ENCODE results near the gene MCU.
"Not testable (repeated sequence)": the region's sequence is repeated elsewhere in the genome, so short reads cannot be mapped to it uniquely, and the experiment has no call there.

The MCU gene

DNA sequence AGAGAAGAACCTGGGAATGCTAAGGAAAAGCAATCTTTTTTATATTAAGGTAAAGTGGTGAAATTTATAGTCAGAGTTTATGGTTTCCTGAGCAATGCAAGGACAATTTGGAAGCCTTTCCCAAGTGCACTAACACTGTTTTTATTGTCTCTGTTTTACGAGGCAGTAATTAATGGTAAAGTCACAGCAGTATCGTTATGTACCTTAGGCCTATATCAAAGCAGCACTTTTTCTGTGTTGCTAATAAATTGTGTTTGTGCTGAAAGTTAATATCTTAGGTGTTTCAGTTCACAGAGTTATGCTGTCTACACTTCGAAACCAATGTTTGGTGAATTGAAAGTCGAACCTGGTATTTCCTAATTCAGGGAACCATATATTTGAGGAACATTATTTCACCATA lies 220.8 kb downstream of the MCU start:
- DNase-seq, result no peak

DNA sequence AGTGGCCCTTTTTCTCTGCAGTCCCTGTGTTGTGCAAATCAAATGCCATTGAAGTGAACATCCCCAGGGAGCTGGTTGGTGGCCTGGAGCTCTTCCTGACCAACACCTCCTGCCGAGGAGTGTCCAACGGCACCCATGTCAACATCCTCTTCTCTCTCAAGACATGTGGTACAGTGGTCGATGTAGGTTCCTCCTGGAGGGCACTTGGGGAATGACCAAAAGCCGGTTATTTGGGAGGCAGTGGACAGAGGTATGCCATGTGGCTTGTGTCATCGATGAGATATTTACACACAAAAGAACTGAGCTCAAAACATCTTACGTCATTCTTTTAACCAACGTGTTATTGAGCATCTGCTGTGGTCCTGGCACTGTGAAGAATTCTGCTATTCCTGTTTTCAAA lies 221.3 kb downstream of the MCU start:
- DNase-seq, result no peak

DNA sequence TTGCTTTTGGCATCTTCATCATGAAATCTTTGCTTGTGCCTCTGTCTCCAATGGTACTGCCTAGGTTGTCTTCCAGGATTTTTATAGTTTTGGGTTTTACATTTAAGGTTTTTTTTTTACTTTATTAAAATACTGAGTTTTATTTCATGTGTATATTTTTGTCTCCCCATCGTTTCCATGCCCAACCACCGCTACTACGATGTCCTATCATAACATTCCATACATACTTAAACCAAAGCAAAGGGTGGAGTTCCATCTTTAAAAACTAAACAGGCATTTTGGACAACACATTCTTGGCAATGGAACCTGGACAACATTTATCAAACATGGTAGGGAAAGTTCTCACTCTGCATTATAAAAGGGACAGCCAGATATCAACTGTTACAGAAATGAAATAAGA lies 225.3 kb downstream of the MCU start:
- not testable (repeated sequence) for DNase-seq

DNA sequence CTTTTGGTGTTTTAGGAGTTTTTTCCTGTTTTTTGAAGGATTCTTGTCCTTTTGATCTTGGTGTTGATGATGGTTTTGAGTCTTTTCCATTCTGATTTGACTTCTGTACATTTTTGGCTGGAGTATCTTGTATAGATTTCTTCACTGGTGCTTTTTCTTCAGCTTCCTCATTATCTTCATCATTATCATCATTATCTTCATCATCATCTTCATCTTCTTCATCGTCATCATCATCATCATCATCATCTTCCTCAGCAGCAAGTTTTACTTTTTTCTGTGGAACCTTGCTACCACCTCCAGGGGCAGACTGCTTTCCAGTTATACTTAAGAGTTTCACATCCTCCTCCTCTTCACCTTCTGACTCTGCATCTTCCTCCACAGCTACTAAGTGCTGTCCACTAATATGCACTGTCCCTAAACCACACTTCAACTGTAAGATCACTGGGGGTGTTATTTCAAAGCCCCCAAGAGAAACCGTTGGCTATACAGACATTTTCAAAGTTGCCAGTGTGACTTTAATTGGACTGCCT lies 225.9 kb downstream of the MCU start:
- not testable (repeated sequence) for DNase-seq

DNA sequence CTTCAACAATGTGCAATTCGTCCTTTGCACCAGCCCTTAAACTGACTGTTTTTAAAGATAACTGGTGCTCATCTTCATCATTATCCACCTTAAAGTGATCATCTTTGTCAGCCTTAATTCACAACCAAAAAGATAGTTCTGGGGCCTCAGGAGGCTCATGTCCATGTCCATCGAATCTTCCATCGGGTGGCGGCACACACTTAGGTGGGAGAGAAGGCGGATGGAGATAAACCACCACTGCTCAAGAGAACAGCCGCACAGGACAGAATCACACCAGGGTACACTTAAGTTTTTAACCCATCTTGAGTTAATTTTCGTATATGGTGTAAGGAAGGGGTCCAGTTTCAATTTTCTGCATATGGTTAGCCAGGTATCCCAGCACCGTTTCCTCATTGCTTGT lies 226.4 kb downstream of the MCU start:
- no peak for DNase-seq

DNA sequence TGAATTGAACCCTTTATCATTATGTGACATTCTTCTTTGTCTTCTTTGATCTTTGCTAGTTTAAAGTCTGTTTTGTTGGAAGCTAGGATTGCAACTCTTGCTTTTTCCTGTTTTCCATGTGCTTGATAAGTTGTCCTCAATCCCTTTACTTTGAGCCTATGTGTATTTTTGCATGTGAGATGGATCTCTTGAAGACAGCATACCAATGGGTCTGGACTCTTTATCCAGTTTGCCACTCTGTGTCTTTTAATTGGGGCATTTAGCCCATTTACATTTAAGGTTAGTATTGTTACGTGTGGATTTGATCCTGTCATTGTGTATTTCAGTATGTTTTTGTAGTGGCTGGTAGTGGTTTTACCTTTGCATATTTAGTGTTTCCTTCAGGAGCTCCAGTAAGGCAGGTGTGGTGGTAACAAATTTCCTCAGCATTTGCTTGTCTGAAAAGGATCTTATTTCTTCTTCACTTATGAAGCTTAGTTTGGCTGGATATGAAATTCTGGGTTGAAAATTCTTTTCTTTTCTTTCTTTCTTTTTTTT lies 229.3 kb downstream of the MCU start:
- not testable (repeated sequence) for DNase-seq

DNA sequence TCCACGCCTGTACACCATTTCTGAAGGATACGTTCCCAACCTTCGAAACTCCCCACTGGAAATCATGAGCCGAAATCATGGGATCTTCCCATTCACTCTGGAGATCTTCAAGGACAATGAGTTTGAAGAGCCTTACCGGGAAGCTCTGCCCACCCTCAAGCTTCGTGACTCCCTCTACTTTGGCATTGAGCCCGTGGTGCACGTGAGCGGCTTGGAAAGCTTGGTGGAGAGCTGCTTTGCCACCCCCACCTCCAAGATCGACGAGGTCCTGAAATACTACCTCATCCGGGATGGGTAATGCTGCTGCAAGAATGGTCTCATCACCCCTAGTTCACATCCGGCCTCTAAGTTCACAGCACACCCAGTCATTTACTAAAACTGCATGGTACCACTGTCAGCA lies 232.4 kb downstream of the MCU start:
- DNase-seq, result no peak

DNA sequence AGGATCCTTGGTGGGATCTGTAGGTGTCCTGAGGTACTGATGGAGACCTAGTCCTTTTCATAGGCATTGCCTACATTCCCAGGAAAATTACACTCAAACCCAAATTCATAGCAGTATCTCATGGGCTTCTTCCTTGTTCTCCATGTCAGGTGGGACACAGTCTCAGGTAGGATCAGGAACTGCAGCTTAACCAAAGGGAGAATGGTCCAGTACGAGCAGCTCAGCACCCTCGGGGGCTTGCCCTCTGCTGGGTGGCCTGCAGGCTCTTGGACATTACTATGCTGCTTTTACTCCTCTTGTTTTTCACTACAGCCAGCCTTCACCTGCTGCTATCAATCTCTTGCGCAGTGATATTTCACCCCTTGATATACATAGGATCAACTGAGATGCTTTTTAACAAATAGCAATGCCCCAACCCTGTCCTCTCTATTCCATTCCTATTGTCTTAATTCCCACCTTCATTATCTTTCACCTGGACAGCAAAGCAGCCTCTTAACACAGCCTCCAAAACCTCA lies 234.1 kb downstream of the MCU start:
- DNase-seq, result no peak

DNA sequence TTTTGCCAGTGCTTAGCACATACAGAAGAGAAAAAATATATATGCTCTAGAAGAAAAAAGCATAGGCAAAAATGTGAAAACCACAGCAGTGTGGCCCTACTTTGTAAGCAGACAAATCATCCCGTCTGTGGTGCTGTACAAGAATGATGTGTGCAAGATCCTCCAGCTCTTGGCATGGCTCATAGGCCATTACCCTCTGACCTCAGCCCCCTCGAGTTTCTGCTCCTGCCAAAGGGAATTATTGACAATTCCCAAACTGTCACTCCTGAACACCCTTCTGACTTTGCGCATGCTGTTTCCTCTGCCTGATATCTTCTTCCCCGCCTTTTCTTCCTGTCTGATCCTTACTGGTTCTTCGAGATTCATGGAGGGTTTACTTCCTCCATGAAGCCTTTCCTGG lies 235.5 kb downstream of the MCU start:
- no peak for DNase-seq

DNA sequence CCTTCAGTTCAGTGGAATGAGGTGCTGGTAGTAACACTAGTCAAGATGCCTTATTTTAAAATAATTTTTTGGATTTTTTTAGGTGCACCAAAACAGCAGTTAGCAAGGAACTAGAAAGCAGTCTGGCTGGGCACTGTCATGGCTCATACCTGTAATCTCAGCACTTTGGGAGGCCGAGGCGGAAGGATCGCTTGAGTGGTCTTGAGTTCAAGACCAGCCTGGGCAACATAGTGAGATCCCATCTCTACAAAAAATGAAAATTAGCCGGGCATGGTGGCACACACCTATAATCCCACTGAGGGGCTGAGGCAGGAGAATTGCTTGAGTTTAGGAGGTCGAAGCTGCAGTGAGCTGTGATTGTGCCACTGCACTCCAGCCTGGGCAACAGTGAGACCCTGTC lies 236.9 kb downstream of the MCU start:
- no peak for DNase-seq

DNA sequence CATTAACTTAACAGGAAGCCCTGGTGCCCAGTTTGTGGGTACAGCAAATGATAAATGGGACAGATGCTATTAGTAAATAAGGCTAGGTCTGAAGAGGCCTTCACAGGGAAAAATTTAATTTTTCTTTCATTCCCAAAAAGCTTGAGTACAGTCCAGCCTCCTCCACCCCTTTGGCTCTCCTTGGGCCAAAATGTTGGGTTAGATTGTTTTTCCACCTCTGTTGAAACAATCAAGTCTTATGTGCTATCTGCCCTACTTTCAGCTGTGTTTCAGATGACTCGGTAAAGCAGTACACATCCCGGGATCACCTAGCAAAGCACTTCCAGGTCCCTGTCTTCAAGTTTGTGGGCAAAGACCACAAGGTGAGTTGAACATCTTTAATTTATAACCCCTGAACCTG lies 238.3 kb downstream of the MCU start:
- DNase-seq, result no peak

DNA sequence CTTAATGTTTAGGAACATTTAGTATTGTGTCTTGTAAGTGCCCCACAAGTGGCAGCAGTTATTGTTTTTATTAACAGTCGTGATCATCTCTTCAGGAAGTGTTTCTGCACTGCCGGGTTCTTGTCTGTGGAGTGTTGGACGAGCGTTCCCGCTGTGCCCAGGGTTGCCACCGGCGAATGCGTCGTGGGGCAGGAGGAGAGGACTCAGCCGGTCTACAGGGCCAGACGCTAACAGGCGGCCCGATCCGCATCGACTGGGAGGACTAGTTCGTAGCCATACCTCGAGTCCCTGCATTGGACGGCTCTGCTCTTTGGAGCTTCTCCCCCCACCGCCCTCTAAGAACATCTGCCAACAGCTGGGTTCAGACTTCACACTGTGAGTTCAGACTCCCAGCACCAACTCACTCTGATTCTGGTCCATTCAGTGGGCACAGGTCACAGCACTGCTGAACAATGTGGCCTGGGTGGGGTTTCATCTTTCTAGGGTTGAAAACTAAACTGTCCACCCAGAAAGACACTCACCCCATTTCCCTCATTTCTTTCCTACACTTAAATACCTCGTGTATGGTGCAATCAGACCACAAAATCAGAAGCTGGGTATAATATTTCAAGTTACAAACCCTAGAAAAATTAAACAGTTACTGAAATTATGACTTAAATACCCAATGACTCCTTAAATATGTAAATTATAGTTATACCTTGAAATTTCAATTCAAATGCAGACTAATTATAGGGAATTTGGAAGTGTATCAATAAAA lies 240.5 kb downstream of the MCU start:
- no peak for DNase-seq

DNA sequence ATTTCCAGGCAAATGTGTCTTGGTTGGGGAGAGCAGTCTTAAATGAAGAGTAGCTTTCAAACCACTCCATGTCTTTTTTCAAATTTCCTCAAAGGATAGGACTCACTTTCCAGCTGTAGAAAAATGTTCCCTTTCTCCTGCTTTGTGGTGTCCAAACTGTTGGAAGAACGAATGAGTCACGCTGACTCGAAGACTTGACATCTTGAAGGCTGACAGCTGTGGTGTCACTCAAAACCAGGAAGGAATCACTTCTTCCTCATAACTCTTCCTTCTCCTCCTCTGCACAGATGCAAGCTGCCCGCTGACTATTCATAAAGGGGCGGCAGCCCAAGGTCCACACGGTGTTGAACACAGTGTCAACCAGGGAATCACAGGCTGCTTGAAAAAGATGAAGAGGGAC lies 243.4 kb downstream of the MCU start:
- DNase-seq, result no peak
